Measurements from ENCODE around the gene RAP1A.
"Not testable (repeated sequence)": the region's sequence is repeated elsewhere in the genome, so short reads cannot be mapped to it uniquely, and the experiment has no call there.

The RAP1A gene

DNA sequence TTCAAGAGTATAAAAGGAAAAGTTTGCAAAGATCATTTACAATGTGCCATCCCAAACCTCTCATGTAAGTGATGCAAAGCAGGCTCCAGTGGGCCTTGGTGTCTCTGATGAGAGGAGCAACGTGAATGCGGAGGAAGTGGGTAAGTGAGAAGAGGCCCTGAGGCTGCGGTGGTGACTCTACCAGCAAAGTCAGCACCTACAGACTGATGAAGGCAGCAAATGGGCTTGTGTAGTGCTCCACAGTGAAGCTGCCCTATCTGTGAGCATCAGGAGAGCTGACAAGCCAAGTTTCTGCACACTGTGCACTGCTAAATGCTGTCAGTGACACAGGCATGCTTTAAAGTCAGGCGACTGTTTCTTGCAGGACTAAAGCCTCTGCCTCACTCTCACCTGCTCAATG is 15.6 kb upstream of the RAP1A start:
- DNase-seq (ENCODE audit: low read depth) = peak; percentile 69
- TF ChIP-seq, protein P1, sequence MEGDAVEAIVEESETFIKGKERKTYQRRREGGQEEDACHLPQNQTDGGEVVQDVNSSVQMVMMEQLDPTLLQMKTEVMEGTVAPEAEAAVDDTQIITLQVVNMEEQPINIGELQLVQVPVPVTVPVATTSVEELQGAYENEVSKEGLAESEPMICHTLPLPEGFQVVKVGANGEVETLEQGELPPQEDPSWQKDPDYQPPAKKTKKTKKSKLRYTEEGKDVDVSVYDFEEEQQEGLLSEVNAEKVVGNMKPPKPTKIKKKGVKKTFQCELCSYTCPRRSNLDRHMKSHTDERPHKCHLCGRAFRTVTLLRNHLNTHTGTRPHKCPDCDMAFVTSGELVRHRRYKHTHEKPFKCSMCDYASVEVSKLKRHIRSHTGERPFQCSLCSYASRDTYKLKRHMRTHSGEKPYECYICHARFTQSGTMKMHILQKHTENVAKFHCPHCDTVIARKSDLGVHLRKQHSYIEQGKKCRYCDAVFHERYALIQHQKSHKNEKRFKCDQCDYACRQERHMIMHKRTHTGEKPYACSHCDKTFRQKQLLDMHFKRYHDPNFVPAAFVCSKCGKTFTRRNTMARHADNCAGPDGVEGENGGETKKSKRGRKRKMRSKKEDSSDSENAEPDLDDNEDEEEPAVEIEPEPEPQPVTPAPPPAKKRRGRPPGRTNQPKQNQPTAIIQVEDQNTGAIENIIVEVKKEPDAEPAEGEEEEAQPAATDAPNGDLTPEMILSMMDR (IDR thresholded peaks at IDR 0.05; ENCODE audit: low read depth, low read length, missing control alignments) = no peak
- no peak overlapping the region for H3K4me3 ChIP-seq (ENCODE audit: low read depth, low read length)

DNA sequence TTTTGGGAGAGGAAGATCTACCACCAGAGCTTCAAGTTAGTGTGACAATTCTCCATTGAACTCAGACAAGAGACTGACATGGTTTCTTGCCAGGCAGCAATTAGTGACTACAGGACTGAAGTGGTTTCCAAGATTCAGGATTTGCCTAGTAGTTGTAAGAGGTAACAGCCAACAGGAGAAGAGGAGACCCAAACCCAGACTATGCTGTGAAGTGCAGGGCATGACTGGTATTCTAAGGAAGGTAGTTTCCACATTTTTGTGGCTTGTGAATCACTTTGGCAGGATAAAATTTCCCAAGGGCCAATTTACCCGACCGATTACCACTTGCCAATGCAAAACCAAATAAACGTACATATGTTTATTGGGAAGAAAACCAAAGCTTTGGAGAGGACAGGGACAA is 14.7 kb upstream of the RAP1A start:
- no peak for DNase-seq (ENCODE audit: low read depth)
- H3K4me3 ChIP-seq (ENCODE audit: low read depth, low read length) = no peak overlapping the region
- TF ChIP-seq, protein P1 (IDR thresholded peaks at IDR 0.05; ENCODE audit: low read depth, low read length, missing control alignments) = no peak

DNA sequence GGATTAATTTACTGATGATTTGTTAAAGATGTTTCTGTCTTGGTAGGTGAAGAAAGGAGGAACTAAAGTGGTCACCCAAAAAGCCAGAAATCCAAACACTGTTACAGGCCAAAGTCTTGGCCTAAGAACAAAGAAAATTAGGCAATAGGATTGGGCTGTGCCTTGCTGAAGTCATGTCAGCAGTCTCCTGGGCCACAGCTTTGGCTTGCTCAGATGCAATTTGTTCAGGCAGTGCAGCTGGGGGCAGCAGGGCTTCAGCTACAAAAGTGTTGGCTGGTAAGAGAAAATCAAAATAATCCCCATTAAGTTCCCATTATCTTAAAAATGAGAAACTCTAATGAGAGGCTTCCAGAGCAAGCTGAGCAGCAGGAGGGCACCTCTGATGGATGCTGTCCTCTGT is 14.0 kb upstream of the RAP1A start:
- TF ChIP-seq, protein P1 (IDR thresholded peaks at IDR 0.05; ENCODE audit: low read depth, low read length, missing control alignments) = no peak
- DNase-seq (ENCODE audit: low read depth) = no peak
- no peak overlapping the region for H3K4me3 ChIP-seq (ENCODE audit: low read depth, low read length)

DNA sequence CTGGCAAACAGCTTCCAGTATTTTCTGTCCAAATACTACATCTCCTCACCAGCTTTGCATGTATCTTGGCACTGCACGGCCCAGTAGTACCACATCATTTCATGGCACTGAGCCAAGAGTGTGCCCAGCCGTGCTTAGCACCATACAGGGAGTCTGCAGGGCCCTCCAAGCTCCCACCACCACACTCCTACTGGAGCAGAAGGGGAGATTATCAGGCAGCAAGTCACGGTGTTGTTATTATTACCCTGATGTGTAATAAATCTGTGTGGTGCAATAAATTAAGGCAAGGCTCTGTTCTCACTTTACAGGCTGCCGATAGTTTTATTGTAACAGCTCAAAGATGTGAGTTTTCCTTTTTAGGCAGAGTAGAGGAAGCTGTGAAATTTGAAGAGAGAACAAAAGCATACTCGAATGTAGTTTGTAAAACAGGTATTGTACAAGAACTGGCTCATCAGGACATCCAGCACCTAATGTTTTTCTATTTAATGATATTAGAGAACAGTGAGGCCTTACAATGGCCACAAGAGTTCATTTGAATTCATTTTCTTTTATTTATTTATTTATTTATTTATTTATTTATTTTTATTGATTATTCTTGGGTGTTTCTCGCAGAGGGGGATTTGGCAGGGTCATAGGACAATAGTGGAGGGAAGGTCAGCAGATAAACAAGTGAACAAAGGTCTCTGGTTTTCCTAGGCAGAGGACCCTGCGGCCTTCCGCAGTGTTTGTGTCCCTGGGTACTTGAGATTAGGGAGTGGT is 13.0 kb upstream of the RAP1A start:
- not testable (repeated sequence) for H3K4me3 ChIP-seq (ENCODE audit: low read depth, low read length); DNase-seq (ENCODE audit: low read depth)

DNA sequence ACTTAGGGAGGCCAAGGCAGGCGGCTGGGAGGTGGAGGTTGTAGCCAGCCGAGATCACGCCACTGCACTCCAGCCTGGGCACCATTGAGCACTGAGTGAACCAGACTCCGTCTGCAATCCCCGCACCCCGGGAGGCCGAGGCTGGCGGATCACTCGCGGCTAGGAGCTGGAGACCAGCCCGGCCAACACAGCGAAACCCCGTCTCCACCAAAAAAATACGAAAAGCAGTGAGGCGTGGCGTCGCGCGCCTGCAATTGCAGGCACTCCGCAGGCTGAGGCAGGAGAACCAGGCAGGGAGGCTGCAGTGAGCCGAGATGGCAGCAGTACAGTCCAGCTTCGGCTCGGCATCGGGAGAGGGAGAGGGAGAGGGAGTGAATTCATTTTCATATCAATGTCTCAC is 11.1 kb upstream of the RAP1A start:
- DNase-seq (ENCODE audit: low read depth); H3K4me3 ChIP-seq (ENCODE audit: low read depth, low read length): not testable (repeated sequence)

DNA sequence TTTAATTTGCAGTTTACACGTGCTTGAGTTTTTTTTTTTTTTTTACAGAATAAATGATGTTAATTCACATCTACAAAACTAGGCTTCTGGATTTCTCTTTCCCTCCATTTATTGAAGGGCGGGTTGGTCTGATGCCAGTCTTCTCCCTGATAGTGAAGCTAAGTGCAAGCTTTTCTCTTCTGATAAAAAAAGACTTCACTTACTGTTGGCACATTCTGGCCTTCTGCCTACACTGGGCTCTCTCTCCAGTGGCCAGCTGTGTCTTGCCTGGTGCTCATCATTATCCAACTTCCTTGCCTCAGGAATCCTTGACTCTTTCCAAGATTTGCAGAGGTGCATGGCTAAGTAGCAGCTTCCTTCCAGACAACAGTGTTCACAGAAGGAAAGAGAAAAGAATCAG is 7.6 kb upstream of the RAP1A start:
- TF ChIP-seq, protein P1 (IDR thresholded peaks at IDR 0.05; ENCODE audit: low read depth, low read length, missing control alignments) = no peak
- H3K4me3 ChIP-seq (ENCODE audit: low read depth, low read length) = no peak overlapping the region
- no peak for DNase-seq (ENCODE audit: low read depth)

DNA sequence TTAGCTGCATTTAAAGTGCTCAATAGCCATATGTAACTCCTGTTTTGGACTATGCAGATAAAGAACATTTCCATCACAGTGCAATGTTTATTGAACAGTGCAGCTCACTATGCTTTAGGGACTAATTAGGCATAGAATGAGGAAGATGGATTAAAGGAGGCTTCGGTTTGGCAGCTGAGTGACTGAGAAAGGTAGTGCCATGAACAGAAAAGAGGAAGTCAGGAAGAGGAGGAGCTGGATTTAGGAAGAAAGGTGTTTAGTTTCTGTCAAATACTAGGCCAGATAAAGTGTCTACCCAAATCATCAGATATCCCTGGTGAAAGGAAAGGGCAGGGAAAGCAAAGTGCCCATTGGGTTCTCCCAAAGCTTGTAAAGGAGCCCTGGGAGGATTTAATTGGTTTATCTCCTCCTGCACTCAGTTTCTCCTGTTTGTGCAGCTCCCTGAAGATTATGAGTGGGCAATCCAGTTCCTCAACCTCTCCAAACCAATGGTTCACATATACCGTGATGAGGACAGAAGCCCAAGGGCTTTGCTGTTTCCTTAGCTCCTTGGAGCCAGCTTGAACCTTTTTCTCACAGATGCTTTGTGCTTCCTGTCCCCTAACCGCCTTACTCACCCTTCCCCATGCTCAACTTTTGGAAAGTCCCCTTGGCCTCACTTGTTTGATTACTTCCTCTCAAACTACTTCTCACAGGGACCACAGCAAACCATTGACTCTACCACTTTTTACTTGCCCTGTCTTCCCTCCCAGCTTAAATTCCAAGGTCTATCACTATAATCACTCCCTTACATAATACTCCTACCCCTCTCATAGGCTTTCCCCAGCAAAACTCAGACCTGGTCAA is 3.5 kb upstream of the RAP1A start:
- no peak overlapping the region for H3K4me3 ChIP-seq (ENCODE audit: low read depth, low read length)
- peak; percentile 78 for DNase-seq (ENCODE audit: low read depth)
- TF ChIP-seq, protein P1 (IDR thresholded peaks at IDR 0.05; ENCODE audit: low read depth, low read length, missing control alignments) = no peak

DNA sequence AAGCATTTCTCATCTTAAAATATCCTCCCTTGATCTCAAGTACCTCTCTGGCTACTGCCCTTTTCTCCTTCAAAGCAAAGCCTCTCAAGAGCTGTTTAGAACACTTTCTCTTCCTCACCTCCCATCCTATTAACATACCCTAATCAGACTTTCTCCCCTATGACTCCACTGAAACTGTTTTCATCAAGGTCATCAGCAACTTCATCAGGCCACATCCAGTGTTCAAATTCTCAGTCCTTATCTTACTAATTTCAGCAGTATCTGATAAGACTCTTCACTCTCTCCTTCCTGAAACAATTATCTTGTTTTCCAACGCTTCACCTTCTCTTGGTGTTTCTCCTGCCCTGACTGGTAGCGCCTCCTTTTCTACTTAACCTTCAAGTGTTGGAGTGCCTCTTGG is 1.5 kb upstream of the RAP1A start:
- DNase-seq (ENCODE audit: low read depth) = no peak
- TF ChIP-seq, protein P1 (IDR thresholded peaks at IDR 0.05; ENCODE audit: low read depth, low read length, missing control alignments) = no peak
- peak overlapping the region; percentile 20; the same call in 1 of the 2 replicates for H3K4me3 ChIP-seq (ENCODE audit: low read depth, low read length)

Measured in GM12864 (cell line).